GM13976 (cell line): ENCODE measurements around the gene DPP8.

Source experiments
- DNase-seq: peaks from one replicate; pipeline ENCODE4 v3.0.0; 2012; ENCODE audit warnings: low spot score
- CTCF ChIP-seq: IDR thresholded peaks from 2 replicates; pipeline ENCODE4 v1.5.1; 2012; ENCODE audit warnings: borderline replicate concordance, mild to moderate bottlenecking; ENCODE audit not compliant: insufficient read depth; ENCODE audit errors: extremely low read depth, missing control alignments, control extremely low read depth
- in situ Hi-C: fragments of 300-500 bp; cut with MboI; formaldehyde crosslinking; loops from one replicate; pipeline ENCODE4 v1.12.0; 2022; ENCODE audit warnings: low sequenced_read_pairs, mixed read lengths, inconsistent platforms; ENCODE audit not compliant: unreplicated experiment

Gene DPP8

GRCh38 chr15:65408324-65409035 is 109.0 kb downstream of the DPP8 start:
- in situ Hi-C loops: no loop called here
- DNase-seq: no peak

GRCh38 chr15:65406424-65407000 is 111.0 kb downstream of the DPP8 start:
- no peak for TF ChIP-seq CTCF
- DNase-seq: no peak
- in situ Hi-C loops: no loop called here

More at GRCh38 chr15:65408324-65409035, 109.0 kb downstream of the DPP8 start:
- no peak for TF ChIP-seq CTCF

- no peak for TF ChIP-seq CTCF
- no peak for DNase-seq
- in situ Hi-C loops: no loop called here
These were observed 111.6 kb downstream of the DPP8 start for GRCh38 chr15:65405791-65406423.

- no peak for TF ChIP-seq CTCF
- in situ Hi-C loops: no loop called here
- DNase-seq: no peak
These were observed 113.2 kb downstream of the DPP8 start for GRCh38 chr15:65404186-65404872.

DNA sequence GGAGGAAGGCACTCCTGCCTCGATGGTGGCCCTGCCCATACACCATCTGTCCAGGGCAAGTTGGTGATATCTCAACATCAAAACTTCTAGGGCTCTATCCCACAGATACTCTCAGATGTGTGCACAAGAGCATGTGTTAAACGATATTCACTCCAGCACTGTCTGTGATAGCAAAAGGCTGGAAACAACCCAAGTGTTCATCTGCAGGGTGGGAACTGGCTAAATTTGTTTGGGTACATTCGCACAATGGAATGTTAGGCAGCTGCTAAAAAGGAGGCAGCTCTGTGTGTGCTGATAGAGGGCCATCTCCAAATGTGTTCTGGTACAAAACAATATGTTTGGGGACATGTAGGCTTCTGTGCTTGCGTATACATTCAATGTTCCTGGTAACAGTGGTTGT is 114.5 kb downstream of the DPP8 start:
- no peak for TF ChIP-seq CTCF
- no peak for DNase-seq
- in situ Hi-C loops: no loop called here

DNA sequence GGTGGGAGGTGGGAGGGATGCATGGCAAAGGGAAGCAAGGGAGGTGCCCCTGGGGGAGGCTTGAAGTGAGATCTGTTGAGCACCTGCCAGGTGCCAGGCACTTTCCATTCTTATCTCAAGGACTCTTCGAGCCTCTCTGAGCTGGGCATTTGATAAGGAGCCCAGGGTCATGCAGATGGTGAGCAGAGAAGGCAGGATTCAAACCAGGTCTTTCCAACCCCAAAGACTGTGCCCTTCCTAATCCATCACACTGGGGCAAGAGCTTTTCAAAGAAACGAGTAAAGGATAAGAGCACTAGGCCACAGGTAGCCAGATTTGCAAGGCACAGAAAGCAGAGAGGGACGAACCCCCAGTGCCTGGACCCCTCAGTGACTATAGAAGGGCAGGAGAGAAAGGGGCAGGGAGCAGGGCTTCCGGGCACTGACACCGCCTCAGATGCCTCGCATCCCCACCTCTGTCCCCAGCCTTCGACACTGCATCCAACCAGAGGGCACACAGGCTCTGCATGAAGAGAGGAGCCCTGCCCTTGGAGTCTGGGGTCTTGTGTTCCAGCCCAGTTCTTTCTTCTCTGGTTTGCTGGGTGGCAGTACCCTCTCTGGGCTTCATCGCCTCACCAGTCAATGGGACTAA is 115.8 kb downstream of the DPP8 start:
- in situ Hi-C loops: no loop called here
- TF ChIP-seq CTCF: no peak
- DNase-seq: no peak
